Fibroblast of villous mesenchyme (primary cell): ENCODE results near the gene PRRX2. TPM values are rescaled to one million over a fixed set of nuclear protein-coding genes. Genes with fewer than 3 reads are reported as not detected.
A peak's percentile ranks its signal among the peaks of the same experiment; 100 is the strongest.

Experiments used
- DNase-seq: peaks from one replicate; pipeline ENCODE4 v3.0.0-alpha.2; 2010; ENCODE audit warnings: low read depth
- H3K4me3 ChIP-seq: 2 replicates; pipeline ENCODE4 v1.5.1; 2011; ENCODE audit warnings: low read depth, mild to moderate bottlenecking, low read length
- total RNA-seq: library from RNA; depleted of rRNA; stranded (reverse); fragments of >200 nt; gene quantifications from 2 replicates; pipeline ENCODE4 v1.2.3, GENCODE V29; 2012
- TF ChIP-seq, protein P1 (sequence below): IDR thresholded peaks from 2 replicates; pipeline ENCODE4 v1.5.1; 2012; ENCODE audit warnings: low read depth, mild to moderate bottlenecking, low read length; ENCODE audit not compliant: insufficient read depth

The PRRX2 gene
- total RNA-seq, 1 donor = under 0.01 TPM

DNA sequence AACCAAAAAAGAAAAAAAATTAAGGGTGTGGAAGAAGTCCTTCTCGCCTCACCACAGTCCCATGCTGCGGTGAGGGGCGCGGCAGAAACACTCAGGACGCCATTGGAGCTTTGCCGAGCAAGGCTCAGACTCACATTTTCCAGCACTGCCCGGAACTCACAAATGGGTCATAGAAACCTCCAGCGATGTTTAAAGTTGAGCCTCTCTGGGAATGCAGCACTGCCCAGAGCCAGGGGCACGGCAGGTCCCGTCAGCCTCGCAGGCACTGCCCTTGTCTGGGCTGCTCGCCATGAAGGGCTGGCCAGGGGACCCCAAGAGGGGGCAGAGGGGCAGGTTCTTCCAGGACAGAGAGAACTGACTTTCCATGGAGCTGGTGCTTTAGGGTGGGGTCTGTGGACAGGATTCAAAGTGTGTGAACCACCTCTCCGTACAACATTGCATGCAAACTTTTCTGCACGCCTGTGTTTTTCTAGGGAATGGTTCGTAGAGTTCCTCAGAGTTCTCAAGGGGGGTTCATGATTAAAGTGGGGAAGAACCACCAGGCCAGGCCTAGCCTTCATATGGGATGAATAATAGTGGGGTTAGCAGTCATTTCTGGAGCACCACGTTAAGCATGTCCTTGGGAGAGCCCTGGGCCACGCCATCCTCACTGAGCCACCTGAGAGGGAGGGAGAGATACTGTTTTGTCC is 38.4 kb downstream of the PRRX2 start:
- TF ChIP-seq, protein P1, sequence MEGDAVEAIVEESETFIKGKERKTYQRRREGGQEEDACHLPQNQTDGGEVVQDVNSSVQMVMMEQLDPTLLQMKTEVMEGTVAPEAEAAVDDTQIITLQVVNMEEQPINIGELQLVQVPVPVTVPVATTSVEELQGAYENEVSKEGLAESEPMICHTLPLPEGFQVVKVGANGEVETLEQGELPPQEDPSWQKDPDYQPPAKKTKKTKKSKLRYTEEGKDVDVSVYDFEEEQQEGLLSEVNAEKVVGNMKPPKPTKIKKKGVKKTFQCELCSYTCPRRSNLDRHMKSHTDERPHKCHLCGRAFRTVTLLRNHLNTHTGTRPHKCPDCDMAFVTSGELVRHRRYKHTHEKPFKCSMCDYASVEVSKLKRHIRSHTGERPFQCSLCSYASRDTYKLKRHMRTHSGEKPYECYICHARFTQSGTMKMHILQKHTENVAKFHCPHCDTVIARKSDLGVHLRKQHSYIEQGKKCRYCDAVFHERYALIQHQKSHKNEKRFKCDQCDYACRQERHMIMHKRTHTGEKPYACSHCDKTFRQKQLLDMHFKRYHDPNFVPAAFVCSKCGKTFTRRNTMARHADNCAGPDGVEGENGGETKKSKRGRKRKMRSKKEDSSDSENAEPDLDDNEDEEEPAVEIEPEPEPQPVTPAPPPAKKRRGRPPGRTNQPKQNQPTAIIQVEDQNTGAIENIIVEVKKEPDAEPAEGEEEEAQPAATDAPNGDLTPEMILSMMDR = no peak
- H3K4me3 ChIP-seq = no peak overlapping the region
- DNase-seq = peak; percentile 21

DNA sequence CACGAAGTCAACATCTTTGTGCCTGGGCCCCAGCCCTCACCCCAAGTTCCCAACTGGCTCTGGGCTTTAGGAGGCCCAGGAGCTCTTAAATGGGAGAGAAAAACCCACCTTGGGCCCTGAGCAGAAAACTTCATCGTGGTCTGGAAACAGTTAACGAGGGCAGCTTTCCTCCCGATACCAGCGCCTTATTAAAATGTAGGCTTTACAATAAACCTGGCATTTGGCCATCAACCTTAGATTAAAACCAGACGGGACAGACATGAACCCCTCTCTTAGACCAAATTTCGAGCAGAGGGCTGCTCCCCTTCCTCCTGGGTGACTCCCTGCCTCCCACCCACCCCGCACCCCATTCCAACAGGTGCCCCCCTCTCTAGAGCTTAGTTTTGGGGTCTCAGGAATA is 39.4 kb downstream of the PRRX2 start:
- TF ChIP-seq, protein P1 = no peak
- no peak overlapping the region for H3K4me3 ChIP-seq
- DNase-seq = no peak

DNA sequence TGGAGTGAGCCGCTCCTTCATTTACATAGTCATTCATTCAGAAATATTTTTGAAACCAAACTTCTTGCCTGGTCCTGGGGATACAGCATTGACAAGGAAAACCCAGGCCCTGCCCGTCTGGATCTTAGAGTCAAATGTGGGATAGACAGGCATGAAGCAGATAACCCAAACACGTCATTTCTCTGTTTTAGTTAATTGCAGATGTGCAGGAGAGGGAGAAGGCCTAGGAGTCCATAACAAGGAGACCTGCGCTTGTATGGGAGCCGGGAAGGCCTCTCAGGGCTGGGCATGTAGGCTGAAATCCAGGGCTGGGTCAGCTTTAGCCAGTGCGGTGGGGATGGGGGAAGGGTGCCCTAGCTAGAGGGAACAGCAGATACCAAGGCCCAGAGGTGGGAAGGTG is 43.3 kb downstream of the PRRX2 start:
- no peak for DNase-seq
- TF ChIP-seq, protein P1 = no peak
- H3K4me3 ChIP-seq = no peak overlapping the region

DNA sequence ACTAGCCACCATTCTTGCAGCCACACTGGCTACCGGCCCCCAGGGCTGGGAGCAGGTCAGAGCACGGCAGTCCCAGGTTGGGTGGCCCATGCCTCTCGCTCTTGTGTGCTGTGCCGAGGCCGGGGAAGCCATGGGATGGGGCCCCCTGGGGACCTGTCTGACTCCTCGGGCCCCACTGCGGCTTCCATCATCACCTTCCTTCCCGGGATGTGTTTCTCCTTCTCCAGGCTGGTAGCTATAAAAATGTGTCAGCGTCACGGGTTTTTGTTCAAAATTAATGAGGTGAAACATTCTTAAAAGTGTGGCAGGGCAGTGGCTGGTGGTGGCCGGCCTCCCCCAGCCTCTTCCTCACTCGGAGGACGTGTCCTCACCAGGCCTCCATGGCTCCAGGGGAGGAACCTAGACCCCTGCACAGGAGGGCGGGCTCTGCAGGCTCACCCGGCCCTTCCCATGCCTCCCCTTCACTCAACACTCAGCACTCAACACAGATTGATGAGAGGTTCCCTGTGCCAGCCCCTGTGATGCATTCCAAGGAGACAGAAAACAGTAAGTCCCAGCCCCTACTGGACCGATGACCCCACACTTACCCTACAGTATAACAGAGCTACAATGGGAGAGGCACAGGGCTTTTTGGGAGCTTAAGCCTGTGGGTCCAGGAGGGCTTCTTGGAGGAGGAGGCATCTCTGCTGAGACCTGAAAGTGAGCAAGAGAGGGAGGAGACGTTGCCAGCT is 44.2 kb downstream of the PRRX2 start:
- no peak overlapping the region for H3K4me3 ChIP-seq
- no peak for DNase-seq
- TF ChIP-seq, protein P1 = no peak

DNA sequence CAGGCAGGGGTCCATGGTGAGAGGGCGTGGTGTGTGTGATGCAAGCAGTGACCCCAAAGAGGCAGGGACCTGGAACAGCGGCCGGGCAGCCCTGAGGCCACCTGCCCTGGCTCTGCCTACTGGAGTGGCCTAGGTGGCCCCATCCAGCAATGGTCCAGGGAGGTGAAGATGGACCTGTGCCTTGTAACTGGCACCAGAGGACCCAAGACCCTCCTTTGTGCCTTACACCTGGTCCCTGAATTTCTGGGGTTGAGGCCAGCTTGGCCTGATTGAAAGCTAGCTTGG is 44.7 kb downstream of the PRRX2 start:
- no peak for DNase-seq
- H3K4me3 ChIP-seq = no peak overlapping the region
- TF ChIP-seq, protein P1 = no peak

DNA sequence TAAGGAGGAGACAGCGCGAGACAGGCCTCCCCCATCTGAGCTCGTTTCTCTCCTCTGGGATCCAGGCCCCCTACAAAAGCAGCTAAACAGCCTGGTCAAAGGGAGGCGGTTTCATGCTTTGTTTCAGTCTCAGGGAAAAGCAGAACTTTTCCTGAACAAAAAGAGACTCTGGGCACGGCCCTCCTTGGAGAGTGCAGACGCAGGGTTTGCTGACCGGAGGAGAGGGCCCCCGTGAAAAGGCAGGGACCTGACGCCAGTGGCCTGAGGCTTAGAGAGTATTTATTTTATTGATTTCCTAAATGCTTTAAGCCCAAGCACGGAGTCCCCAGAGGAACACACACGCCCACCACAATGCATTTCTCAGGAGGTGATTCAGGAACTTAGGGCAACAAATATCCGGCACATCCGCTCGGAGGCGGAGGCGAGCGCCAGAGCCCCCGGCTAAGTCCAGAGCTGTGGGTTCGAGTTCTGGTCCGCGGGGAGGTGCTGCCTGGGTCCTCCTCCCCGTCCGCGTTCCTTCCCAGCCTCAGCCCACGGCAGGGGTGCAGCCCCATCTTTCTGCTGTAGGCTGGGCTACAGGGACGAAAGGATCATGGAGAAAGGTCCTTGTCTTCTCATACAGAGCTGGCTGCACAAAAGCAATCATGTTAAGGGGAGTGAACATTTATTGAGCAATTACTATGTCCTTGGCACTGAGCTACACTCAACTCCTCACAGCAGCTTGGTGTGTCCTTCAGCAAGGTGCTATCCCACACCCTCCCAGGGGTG is 47.4 kb downstream of the PRRX2 start:
- TF ChIP-seq, protein P1 = no peak
- peak; percentile 55 for DNase-seq
- H3K4me3 ChIP-seq = peak overlapping the region; percentile 12

DNA sequence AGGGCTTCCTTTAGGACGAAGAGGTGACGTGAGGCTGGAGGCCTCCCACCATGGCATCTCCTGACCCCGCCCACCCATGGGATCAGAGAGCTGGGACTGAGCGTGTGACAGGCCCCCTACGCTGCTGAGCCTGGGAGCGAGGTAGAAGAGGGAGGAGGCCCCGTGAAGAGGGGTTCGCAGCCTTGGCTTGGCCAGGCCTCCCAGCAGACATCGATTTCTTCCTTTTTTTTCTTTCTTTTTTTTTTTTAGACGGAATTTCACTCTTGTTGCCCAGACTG is 47.9 kb downstream of the PRRX2 start:
- no peak for DNase-seq
- H3K4me3 ChIP-seq = no peak overlapping the region
- TF ChIP-seq, protein P1 = no peak
